ENCODE data around the gene EIF2D.

The EIF2D gene

GRCh38 chr1:206608108-206608698, 4.1 kb downstream of the EIF2D start:
- TF ChIP-seq ZFX (IDR thresholded peaks at IDR 0.05) (no peak), CTCF (conservative IDR thresholded peaks at IDR 0.05) (peak; percentile 93)
- no peak overlapping the region for H3K27ac ChIP-seq

GRCh38 chr1:206606867-206607266, 5.4 kb downstream of the EIF2D start:
- TF ChIP-seq CTCF (conservative IDR thresholded peaks at IDR 0.05) (peak; percentile 82), ZFX (IDR thresholded peaks at IDR 0.05) (no peak)

GRCh38 chr1:206604861-206605260, 7.4 kb downstream of the EIF2D start:
- H3K27ac ChIP-seq, result no peak overlapping the region
- TF ChIP-seq CTCF (conservative IDR thresholded peaks at IDR 0.05), result no peak
- no peak for TF ChIP-seq ZFX (IDR thresholded peaks at IDR 0.05)

More at GRCh38 chr1:206606867-206607266, 5.4 kb downstream of the EIF2D start:
- no peak overlapping the region for H3K27ac ChIP-seq

- no peak overlapping the region for H3K27ac ChIP-seq
- TF ChIP-seq CTCF (conservative IDR thresholded peaks at IDR 0.05), result no peak
- TF ChIP-seq ZFX (IDR thresholded peaks at IDR 0.05), result no peak
These were observed 11.7 kb downstream of the EIF2D start for GRCh38 chr1:206600527-206600926.

GRCh38 chr1:206596319-206596666, 16.0 kb downstream of the EIF2D start:
- no peak overlapping the region for H3K27ac ChIP-seq
- TF ChIP-seq ZFX (IDR thresholded peaks at IDR 0.05) (no peak), CTCF (conservative IDR thresholded peaks at IDR 0.05) (no peak)

GRCh38 chr1:206595581-206596318, 16.5 kb downstream of the EIF2D start:
- H3K27ac ChIP-seq, result no peak overlapping the region
- TF ChIP-seq ZFX (IDR thresholded peaks at IDR 0.05), result no peak
- no peak for TF ChIP-seq CTCF (conservative IDR thresholded peaks at IDR 0.05)

- H3K27ac ChIP-seq, result no peak overlapping the region
- TF ChIP-seq CTCF (conservative IDR thresholded peaks at IDR 0.05) (no peak), ZFX (IDR thresholded peaks at IDR 0.05) (no peak)
These were observed 18.8 kb downstream of the EIF2D start for GRCh38 chr1:206593351-206593925.

Data from C4-2B (cell line).